ENCODE results near the gene LPCAT4. TPM values are rescaled to one million over a fixed set of nuclear protein-coding genes. Genes with fewer than 3 reads are reported as not detected.

Gene LPCAT4
- total and polyA plus RNA-seq, 2 of the 8 experiments (the other 6 are each of a cell fraction or from before 2014, with no cell fraction given): 69.3 to 109 TPM

GRCh38 chr15:34357653-34358052 lies 9.3 kb downstream of the LPCAT4 start:
- H3K18ac ChIP-seq (ENCODE audit: extremely low read depth, low read length): no peak overlapping the region
- no peak overlapping the region for H2BK15ac ChIP-seq (ENCODE audit: low read length)
- H2AK5ac ChIP-seq (ENCODE audit: low read depth, low read length): no peak overlapping the region
- H3K4me1 ChIP-seq (replicated peaks in 1 of 4; ENCODE audit: control insufficient read depth in 3 of 4, insufficient read depth in 4 of 4, low read length in 3 of 4): peaks cover 2 to 8% (median 5%) of the 10 kb centered on the region in 4 experiments; a peak in 5 of 7 replicates
- ChIA-PET CTCF (ENCODE audit: partially characterized antibody) (interaction anchor here (0.6 to 2.4 kb wide), 9 partner anchors 9 to 261 kb away, joined by 3 to 29 read pairs (median 4); partner anchors contain the start of genes LPCAT4, NOP10 and NUTM1), POLR2A (ENCODE audit: partially characterized antibody) (interaction anchor here (1.0 to 3.6 kb wide), 3 partner anchors 10 to 20 kb away, joined by 3 to 18 read pairs (median 4); partner anchors contain the start of genes LPCAT4, NOP10, NUTM1 and SLC12A6)
- no peak overlapping the region for H3K23ac ChIP-seq (ENCODE audit: insufficient read length)
- no peaks in the 10 kb centered on the region for H3K79me2 ChIP-seq (ENCODE audit: control insufficient read depth in 1 of 2, insufficient read depth in 2 of 2, low read length in 2 of 2)
- H3K23me2 ChIP-seq (ENCODE audit: low read depth, low read length): no peaks in the 10 kb centered on the region
- no peak overlapping the region for H3K27ac ChIP-seq (ENCODE audit: low read depth, low read length)
- peaks cover 7 to 44% (median 32%) of the 10 kb centered on the region in 4 experiments for H3K36me3 ChIP-seq (ENCODE audit: control insufficient read depth in 2 of 4, insufficient read depth in 4 of 4, low read length in 3 of 4)
- H2BK12ac ChIP-seq (ENCODE audit: low read depth, low read length): no peak overlapping the region
- H2AFZ ChIP-seq (ENCODE audit: low read length): no peak overlapping the region
- no peak overlapping the region for H4K91ac ChIP-seq (replicated peaks; ENCODE audit: insufficient read length, low read length)
- no peaks in the 10 kb centered on the region for H3K9me3 ChIP-seq (ENCODE audit: insufficient read depth in 2 of 2, low read depth in 1 of 2, low read length in 1 of 2)
- H3K9ac ChIP-seq (replicated peaks in 1 of 4; ENCODE audit: extremely low read depth in 1 of 4, low read depth in 3 of 4, low read length in 3 of 4): no peak overlapping the region
- H2BK5ac ChIP-seq (ENCODE audit: low read depth, low read length): no peak overlapping the region
- no peak overlapping the region for H3K56ac ChIP-seq (replicated peaks; ENCODE audit: insufficient read length, low read depth, low read length)
- H4K20me1 ChIP-seq (replicated peaks in 1 of 2; ENCODE audit: control insufficient read depth in 1 of 2, insufficient read depth in 2 of 2, low read length in 2 of 2): peaks cover 0 to 7% of the 10 kb centered on the region in 2 experiments
- no peak overlapping the region for H3K4ac ChIP-seq (replicated peaks; ENCODE audit: insufficient read length, low read depth, low read length)
- H4K8ac ChIP-seq (ENCODE audit: extremely low read depth, insufficient read depth, low read length): no peak overlapping the region
- H3K4me3 ChIP-seq (ENCODE audit: extremely low read depth in 1 of 4, insufficient read depth in 2 of 4, low read depth in 3 of 4, low read length in 4 of 4): no peak overlapping the region
- no peak overlapping the region for H3K14ac ChIP-seq (ENCODE audit: insufficient read length)
- H3K27me3 ChIP-seq (replicated peaks in 1 of 4; ENCODE audit: control insufficient read depth in 3 of 4, extremely low read depth in 1 of 4, insufficient read depth in 3 of 4, low read length in 3 of 4): no peaks in the 10 kb centered on the region
- H2BK20ac ChIP-seq (ENCODE audit: low read length): no peak overlapping the region
- no peak overlapping the region for H2BK120ac ChIP-seq (replicated peaks; ENCODE audit: low read depth, low read length)
- 95% methylated on average over 1 of the region's 1 CpG; no CpG with 5 or more reads in 1 of the 2 experiments for WGBS, 2 experiments (ENCODE audit: extremely low coverage in 1 of 2, insufficient coverage in 1 of 2, insufficient read length in 1 of 2, insufficient replicate concordance in 2 of 2, low coverage in 1 of 2, low lambda C conversion rate in 2 of 2, missing lambda C conversion rate in 1 of 2)
- no peak overlapping the region for H3K4me2 ChIP-seq (ENCODE audit: insufficient read depth in 1 of 2, low read depth in 2 of 2, low read length in 2 of 2)
- no peak overlapping the region for H4K5ac ChIP-seq (ENCODE audit: insufficient read length, low read depth, low read length)
- no peaks in the 10 kb centered on the region for H3K79me1 ChIP-seq (ENCODE audit: low read depth, low read length)
- no peak for FAIRE-seq
- no peak for DNase-seq (ENCODE audit: low read depth in 1 of 2, low spot score in 2 of 2)
- TF ChIP-seq SP4 (IDR thresholded peaks at IDR 0.05; ENCODE audit: low read length) (no peak), EZH2 (IDR thresholded peaks at IDR 0.05; ENCODE audit: low read depth, low read length, severe bottlenecking) (no peak), POLR2AphosphoS5 (IDR thresholded peaks at IDR 0.05; ENCODE audit: low read depth, low read length) (no peak), PHF8 (conservative IDR thresholded peaks at IDR 0.05; ENCODE audit: low read depth, low read length) (no peak), TEAD4 (IDR thresholded peaks at IDR 0.05; ENCODE audit: low read depth, low read length) (no peak), MAFK (IDR thresholded peaks at IDR 0.05; ENCODE audit: low read depth, low read length) (no peak), CTBP2 (IDR thresholded peaks at IDR 0.05; ENCODE audit: borderline replicate concordance, insufficient read depth, insufficient read length, low read length) (no peak), SIX5 (IDR thresholded peaks at IDR 0.05; ENCODE audit: low read depth, low read length) (no peak), SRF (IDR thresholded peaks at IDR 0.05; ENCODE audit: low read depth, low read length) (no peak), BRCA1 (IDR thresholded peaks at IDR 0.05; ENCODE audit: low read depth, low read length) (no peak), RFX5 (IDR thresholded peaks at IDR 0.05; ENCODE audit: borderline replicate concordance, low read depth, low read length) (no peak), JUN (IDR thresholded peaks at IDR 0.05; ENCODE audit: low read depth, low read length) (no peak), TAF1 (IDR thresholded peaks at IDR 0.05; ENCODE audit: low read depth, low read length) (no peak), SP2 (IDR thresholded peaks at IDR 0.05; ENCODE audit: low read length) (no peak), RXRA (IDR thresholded peaks at IDR 0.05; ENCODE audit: insufficient read depth, low read depth, low read length) (no peak)

Measured in H1 (cell line).